Endothelial cell (in vitro differentiated cells): ENCODE measurements around the gene TREH. TPM values are rescaled to one million over a fixed set of nuclear protein-coding genes. Genes with fewer than 3 reads are reported as not detected.

Experiments
- DNase-seq: peaks from one replicate; pipeline ENCODE4 v3.0.0; 2021; ENCODE audit warnings: low spot score
- H3K27ac Mint-ChIP-seq: one replicate; pipeline ENCODE4 v1.8.0; 2021; ENCODE audit warnings: mixed read lengths, inconsistent platforms; ENCODE audit not compliant: unreplicated experiment
- H3K27me3 Mint-ChIP-seq: one replicate; pipeline ENCODE4 v1.8.0; 2021; ENCODE audit warnings: mild to moderate bottlenecking, moderate library complexity, mixed read lengths, inconsistent platforms; ENCODE audit not compliant: unreplicated experiment
- H3K36me3 Mint-ChIP-seq: one replicate; pipeline ENCODE4 v1.8.0; 2021; ENCODE audit warnings: mild to moderate bottlenecking, low read depth, mixed read lengths, inconsistent platforms; ENCODE audit not compliant: unreplicated experiment
- H3K4me1 Mint-ChIP-seq: one replicate; pipeline ENCODE4 v1.8.0; 2021; ENCODE audit warnings: mild to moderate bottlenecking, mixed read lengths, inconsistent platforms; ENCODE audit not compliant: unreplicated experiment
- H3K4me3 Mint-ChIP-seq: one replicate; pipeline ENCODE4 v1.8.0; 2021; ENCODE audit warnings: mild to moderate bottlenecking, mixed read lengths, inconsistent platforms; ENCODE audit not compliant: unreplicated experiment
- H3K9me3 Mint-ChIP-seq: one replicate; pipeline ENCODE4 v1.8.0; 2021; ENCODE audit warnings: mixed read lengths, inconsistent platforms; ENCODE audit not compliant: unreplicated experiment
- CTCF ChIP-seq: fragments of 200-600 bp; sonication (generic); IDR thresholded peaks from one replicate; pipeline ENCODE4 v1.5.0; 2021; ENCODE audit warnings: antibody characterized with exemption; ENCODE audit not compliant: unreplicated experiment
- total RNA-seq: library from RNA; stranded (reverse); fragmentation: NEBNext Ultra II Directional; extraction: Animal tissue kit (Norgen Biotek cat#: 25700); gene quantifications from one replicate; pipeline ENCODE4 v1.2.1, GENCODE V29; 2021; ENCODE audit not compliant: unreplicated experiment

Gene TREH
- total RNA-seq, 1 donor from 2014 or later, result not detected

- Mint-ChIP-seq H3K36me3 (peaks cover 35% of the 10 kb centered on the region), H3K9me3 (no peaks in the 10 kb centered on the region), H3K4me1 (peaks cover 11% of the 10 kb centered on the region), H3K27ac (no peak overlapping the region), H3K4me3 (no peak overlapping the region), H3K27me3 (peaks cover 3% of the 10 kb centered on the region)
- no peak for TF ChIP-seq CTCF
- no peak for DNase-seq
Observed at GRCh38 chr11:118649941-118650340, 29.5 kb downstream of the TREH start.

- peaks cover 3% of the 10 kb centered on the region for H3K27me3 Mint-ChIP-seq
- H3K36me3 Mint-ChIP-seq, result peaks cover 39% of the 10 kb centered on the region
- no peaks in the 10 kb centered on the region for H3K9me3 Mint-ChIP-seq
- DNase-seq, result no peak
- H3K4me1 Mint-ChIP-seq, result peaks cover 11% of the 10 kb centered on the region
- TF ChIP-seq CTCF, result no peak
- no peak overlapping the region for H3K27ac Mint-ChIP-seq
- H3K4me3 Mint-ChIP-seq, result no peak overlapping the region
Observed at GRCh38 chr11:118648291-118648690, 31.2 kb downstream of the TREH start.

- peaks cover 4% of the 10 kb centered on the region for H3K27me3 Mint-ChIP-seq
- H3K36me3 Mint-ChIP-seq, result peaks cover 25% of the 10 kb centered on the region
- no peak for DNase-seq
- H3K4me1 Mint-ChIP-seq, result peaks cover 5% of the 10 kb centered on the region
- H3K27ac Mint-ChIP-seq, result no peak overlapping the region
- no peak overlapping the region for H3K4me3 Mint-ChIP-seq
- TF ChIP-seq CTCF, result no peak
- H3K9me3 Mint-ChIP-seq, result no peaks in the 10 kb centered on the region
Observed at GRCh38 chr11:118646393-118646792, 33.1 kb downstream of the TREH start.

GRCh38 chr11:118645066-118645715 lies 34.3 kb downstream of the TREH start:
- no peak overlapping the region for H3K27ac Mint-ChIP-seq

More at GRCh38 chr11:118645066-118645715, 34.3 kb downstream of the TREH start:
- no peaks in the 10 kb centered on the region for H3K9me3 Mint-ChIP-seq
- H3K4me3 Mint-ChIP-seq, result no peak overlapping the region
- peaks cover 4% of the 10 kb centered on the region for H3K27me3 Mint-ChIP-seq
- no peak for TF ChIP-seq CTCF
- DNase-seq, result no peak
- H3K36me3 Mint-ChIP-seq, result peaks cover 21% of the 10 kb centered on the region
- H3K4me1 Mint-ChIP-seq, result peaks cover 5% of the 10 kb centered on the region
